AG04450 (cell line): Measurements from ENCODE around the gene AGPAT1. TPM values are rescaled to one million over a fixed set of nuclear protein-coding genes. Genes with fewer than 3 reads are reported as not detected.

Experiments used
- CTCF ChIA-PET: fragments of 300-600, 350-600 bp; formaldehyde crosslinking; extraction: SDS; loops from one replicate; lab custom pipeline; 2022; ENCODE audit warnings: antibody characterized with exemption, inconsistent platforms; lab: Charles Lee
- POLR2A ChIA-PET: fragments of 350-600 bp; formaldehyde crosslinking; extraction: SDS; loops from one replicate; lab custom pipeline; 2021; ENCODE audit warnings: antibody characterized with exemption, inconsistent platforms; lab: Yijun Ruan, JAX
- DNase-seq: peaks from one replicate; pipeline ENCODE4 v3.0.0-alpha.2; 2011; ENCODE audit warnings: low read depth, low spot score
- H3K27ac ChIP-seq: one replicate; pipeline ENCODE4 v1.5.1; 2012; ENCODE audit warnings: low read depth, low read length, control low read depth
- H3K27me3 ChIP-seq: one replicate; pipeline ENCODE4 v1.6.0; 2012; ENCODE audit warnings: low read length; ENCODE audit not compliant: control insufficient read depth, insufficient read depth
- H3K4me3 ChIP-seq: 2 replicates; pipeline ENCODE4 v1.5.1; 2011; ENCODE audit warnings: mild to moderate bottlenecking, low read depth, low read length, control low read depth
- H3K9me3 ChIP-seq: 2 replicates; pipeline ENCODE4 v1.5.1; 2012; ENCODE audit warnings: low read length; ENCODE audit not compliant: control insufficient read depth, insufficient read depth
- polyA plus RNA-seq: library from polyadenylated mRNA; depleted of rRNA; stranded (reverse); fragments of >200 nt; gene quantifications from 2 replicates; pipeline ENCODE4 v1.2.3, GENCODE V29; 2011
- TF ChIP-seq, protein P1 (sequence below): IDR thresholded peaks from 2 replicates; pipeline ENCODE4 v1.5.1; 2011; ENCODE audit warnings: low read depth, low read length, control low read depth, inconsistent platforms

AGPAT1 gene
- polyA plus RNA-seq, 1 experiment = 97.1 TPM

DNA sequence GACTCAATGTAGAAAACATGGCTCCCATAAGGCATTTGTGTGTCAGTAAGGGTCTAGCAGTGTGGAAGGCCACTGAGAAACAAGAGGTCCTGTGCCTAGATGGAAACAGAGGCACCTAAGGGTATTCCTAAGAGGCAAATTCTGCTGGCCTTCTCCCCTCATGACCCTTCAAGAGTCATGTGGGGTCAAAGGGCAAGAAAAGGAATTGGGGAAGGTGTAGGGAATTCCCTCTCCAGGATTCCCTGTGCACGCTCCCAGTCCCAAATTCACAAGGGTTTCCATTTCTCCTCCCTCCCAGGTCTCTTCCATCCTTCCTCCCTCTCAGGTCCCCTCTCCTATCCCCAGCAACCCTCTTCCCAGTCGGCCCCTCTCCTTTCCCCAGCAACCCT, 568 bp downstream of the AGPAT1 start:
- H3K9me3 ChIP-seq = peaks cover 3% of the 10 kb centered on the region; the same call in 1 of the 2 replicates
- no peak for DNase-seq
- no peak overlapping the region for H3K27ac ChIP-seq
- ChIA-PET POLR2A (no interaction called here), CTCF (no interaction called here)
- H3K4me3 ChIP-seq = peak overlapping the region; percentile 97
- no peaks in the 10 kb centered on the region for H3K27me3 ChIP-seq
- TF ChIP-seq, protein P1, sequence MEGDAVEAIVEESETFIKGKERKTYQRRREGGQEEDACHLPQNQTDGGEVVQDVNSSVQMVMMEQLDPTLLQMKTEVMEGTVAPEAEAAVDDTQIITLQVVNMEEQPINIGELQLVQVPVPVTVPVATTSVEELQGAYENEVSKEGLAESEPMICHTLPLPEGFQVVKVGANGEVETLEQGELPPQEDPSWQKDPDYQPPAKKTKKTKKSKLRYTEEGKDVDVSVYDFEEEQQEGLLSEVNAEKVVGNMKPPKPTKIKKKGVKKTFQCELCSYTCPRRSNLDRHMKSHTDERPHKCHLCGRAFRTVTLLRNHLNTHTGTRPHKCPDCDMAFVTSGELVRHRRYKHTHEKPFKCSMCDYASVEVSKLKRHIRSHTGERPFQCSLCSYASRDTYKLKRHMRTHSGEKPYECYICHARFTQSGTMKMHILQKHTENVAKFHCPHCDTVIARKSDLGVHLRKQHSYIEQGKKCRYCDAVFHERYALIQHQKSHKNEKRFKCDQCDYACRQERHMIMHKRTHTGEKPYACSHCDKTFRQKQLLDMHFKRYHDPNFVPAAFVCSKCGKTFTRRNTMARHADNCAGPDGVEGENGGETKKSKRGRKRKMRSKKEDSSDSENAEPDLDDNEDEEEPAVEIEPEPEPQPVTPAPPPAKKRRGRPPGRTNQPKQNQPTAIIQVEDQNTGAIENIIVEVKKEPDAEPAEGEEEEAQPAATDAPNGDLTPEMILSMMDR = no peak

DNA sequence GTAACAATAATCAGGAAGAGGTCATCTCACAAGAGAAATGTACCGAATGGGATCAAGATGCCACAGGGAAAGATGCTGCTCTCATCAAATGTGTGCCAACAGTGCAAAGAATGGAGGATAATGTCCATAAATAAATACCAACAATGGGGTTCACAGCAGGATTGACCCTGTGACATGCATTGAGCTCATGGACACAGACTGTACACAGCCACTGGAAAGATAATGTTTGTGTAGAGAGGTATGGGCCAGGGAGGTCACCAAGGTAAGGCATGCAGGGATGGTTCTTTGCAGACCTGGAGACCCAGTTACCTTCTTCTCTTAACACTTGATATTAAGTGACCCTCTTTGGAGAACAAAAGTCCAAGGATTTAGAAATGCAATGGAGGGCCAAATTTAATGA, 1.5 kb downstream of the AGPAT1 start:
- ChIA-PET POLR2A (no interaction called here), CTCF (interaction anchor here (1.3 kb wide), 1 partner anchor 56 kb away, joined by 4 read pairs; no protein-coding TSS in a partner anchor)
- peaks cover 3% of the 10 kb centered on the region; the same call in 1 of the 2 replicates for H3K9me3 ChIP-seq
- TF ChIP-seq, protein P1 = no peak
- DNase-seq = no peak
- no peak overlapping the region for H3K4me3 ChIP-seq
- no peak overlapping the region for H3K27ac ChIP-seq
- H3K27me3 ChIP-seq = no peaks in the 10 kb centered on the region

DNA sequence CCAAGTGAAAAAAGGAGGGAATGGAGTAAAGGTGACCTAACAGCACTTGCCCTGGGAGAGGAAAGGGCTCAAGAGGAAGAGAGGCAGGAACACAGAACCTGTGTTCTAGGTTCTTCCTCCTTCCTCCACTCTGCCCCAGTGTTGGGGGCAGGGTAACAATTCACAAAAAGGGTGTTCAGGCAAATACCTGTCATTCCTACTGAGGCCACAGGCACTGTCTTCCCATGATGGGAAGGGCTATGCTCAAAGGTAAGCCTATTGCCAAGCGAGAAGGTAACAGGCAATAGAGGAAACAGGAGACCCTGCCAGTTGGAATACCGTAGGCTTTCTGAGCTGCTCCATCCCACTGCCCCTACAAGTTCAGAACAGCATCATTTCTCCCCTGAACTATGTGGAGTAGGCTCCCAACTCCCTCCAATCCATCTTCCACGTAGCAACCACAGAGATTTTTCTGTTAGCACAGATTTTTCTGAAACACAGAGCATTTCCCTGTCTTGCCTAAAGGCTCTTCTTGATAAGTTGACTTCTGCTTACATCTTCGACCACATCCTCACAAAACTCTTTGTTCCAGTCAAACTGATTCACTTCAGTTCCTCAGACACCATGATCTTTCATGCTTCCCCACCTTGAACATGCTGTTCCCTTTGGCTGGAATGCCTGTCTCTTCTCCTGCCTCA, 2.7 kb downstream of the AGPAT1 start:
- TF ChIP-seq, protein P1 = no peak
- H3K27ac ChIP-seq = peak overlapping the region; percentile 11
- DNase-seq = no peak
- ChIA-PET POLR2A (interaction anchor here (0.9 kb wide), 1 partner anchor 8 kb away, joined by 8 read pairs; no protein-coding TSS in a partner anchor), CTCF (interaction anchor here (1.3 kb wide), 1 partner anchor 55 kb away, joined by 4 read pairs; no protein-coding TSS in a partner anchor)
- H3K27me3 ChIP-seq = no peaks in the 10 kb centered on the region
- peaks cover 3% of the 10 kb centered on the region; the same call in 1 of the 2 replicates for H3K9me3 ChIP-seq
- no peak overlapping the region for H3K4me3 ChIP-seq

DNA sequence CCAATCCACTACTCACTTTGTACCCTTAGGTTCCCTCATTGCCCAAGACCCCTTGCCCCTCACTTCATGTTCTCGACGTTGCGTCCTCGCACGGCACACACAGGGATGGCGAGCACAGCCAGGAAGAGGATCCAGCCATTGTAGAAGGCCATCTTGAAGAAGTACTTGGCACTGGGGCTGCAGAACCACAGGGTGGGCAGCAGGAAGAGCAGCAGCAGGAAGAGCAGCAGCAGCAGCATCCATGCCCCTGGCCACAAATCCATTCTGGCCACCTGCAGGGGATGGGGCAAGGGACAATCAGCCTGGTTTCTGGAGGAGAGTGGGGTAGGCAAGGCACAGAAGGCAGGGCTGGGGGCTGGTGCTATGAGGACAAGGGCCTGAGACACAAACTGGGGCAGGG, 4.7 kb downstream of the AGPAT1 start:
- TF ChIP-seq, protein P1 = no peak
- Histone ChIP-seq H3K4me3 (no peak overlapping the region), H3K27ac (no peak overlapping the region), H3K27me3 (no peaks in the 10 kb centered on the region), H3K9me3 (peaks cover 3% of the 10 kb centered on the region; the same call in 1 of the 2 replicates)
- no peak for DNase-seq
- POLR2A ChIA-PET = no interaction called here
- CTCF ChIA-PET = no interaction called here

DNA sequence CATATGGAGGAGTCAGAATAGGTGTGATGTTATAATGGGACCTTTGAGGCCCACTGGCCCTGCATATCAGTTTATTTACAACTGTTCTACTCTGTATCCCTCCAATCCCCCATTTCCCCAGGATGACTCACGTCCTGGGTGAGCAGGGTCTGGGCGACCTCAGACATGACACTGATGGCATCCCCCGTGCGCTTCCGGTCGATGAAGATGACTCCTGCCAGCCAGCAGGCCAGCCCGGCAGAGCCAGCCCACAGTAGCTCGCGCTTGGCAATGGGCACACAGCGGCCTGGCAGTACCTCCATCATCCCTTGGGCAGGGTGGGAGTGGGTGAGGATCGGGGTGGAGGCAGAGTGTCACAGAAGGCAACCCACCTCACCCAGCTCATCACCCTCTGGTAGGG, 5.6 kb downstream of the AGPAT1 start:
- Histone ChIP-seq H3K4me3 (no peak overlapping the region), H3K27me3 (no peaks in the 10 kb centered on the region), H3K9me3 (no peaks in the 10 kb centered on the region), H3K27ac (no peak overlapping the region)
- POLR2A ChIA-PET = no interaction called here
- TF ChIP-seq, protein P1 = no peak
- CTCF ChIA-PET = interaction anchor here (1.6 kb wide), 1 partner anchor 52 kb away, joined by 4 read pairs; no protein-coding TSS in a partner anchor
- DNase-seq = no peak
